Gastrocnemius medialis (tissue), 4 donors: ENCODE data around the gene APBB1IP.

ENCODE experiments used
- CTCF ChIP-seq, 5 experiments: fragments of 450-650 bp in 3 of 5; fragments of 200-600 bp in 2 of 5; sonication (generic) in 2 of 5; IDR thresholded peaks in 4 of 5; conservative IDR thresholded peaks in 1 of 5; 1 replicate in 4 of 5; 2 replicates in 1 of 5; pipeline ENCODE4 v1.5.1; 2016 to 2019; ENCODE audit warnings: antibody characterized with exemption in 5 of 5, mild to moderate bottlenecking in 3 of 5, moderate library complexity in 3 of 5
- POLR2A ChIP-seq, 2 donors: fragments of 450-650 bp; IDR thresholded peaks; one replicate each; pipeline ENCODE4 v1.6.1; 2017; ENCODE audit warnings: antibody characterized with exemption in 2 of 2, mild to moderate bottlenecking in 2 of 2, moderate library complexity in 2 of 2

- TF ChIP-seq POLR2A (IDR thresholded peaks at IDR 0.05) = no peak
- no peak for TF ChIP-seq CTCF (IDR thresholded peaks at IDR 0.05 in 4 of 5, conservative IDR thresholded peaks at IDR 0.05 in 1 of 5)
These were observed 46.1 kb upstream of the APBB1IP start for GRCh38 chr10:26391701-26392695.
